ENCODE data around the gene NRXN3.

DNA sequence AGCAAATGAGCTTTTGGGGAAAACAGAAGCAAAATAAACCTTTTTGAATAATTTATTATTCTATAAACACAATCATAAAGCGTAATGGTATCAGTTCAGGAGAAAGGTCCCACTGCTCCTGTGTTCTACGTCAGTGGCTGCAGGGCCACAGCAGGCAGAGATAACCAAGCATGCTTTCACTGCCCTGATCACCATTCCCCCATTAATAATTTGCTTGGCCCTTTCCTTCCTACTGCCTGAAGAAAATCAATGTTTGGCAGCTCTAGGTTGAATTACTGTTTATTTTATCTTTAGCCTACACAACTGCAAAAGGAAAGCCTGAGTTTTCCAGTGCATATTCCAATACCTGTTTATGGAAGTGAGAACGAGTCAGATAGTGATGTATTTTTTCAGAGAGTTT is 1671.3 kb downstream of the NRXN3 start:
- TF ChIP-seq, protein P1, sequence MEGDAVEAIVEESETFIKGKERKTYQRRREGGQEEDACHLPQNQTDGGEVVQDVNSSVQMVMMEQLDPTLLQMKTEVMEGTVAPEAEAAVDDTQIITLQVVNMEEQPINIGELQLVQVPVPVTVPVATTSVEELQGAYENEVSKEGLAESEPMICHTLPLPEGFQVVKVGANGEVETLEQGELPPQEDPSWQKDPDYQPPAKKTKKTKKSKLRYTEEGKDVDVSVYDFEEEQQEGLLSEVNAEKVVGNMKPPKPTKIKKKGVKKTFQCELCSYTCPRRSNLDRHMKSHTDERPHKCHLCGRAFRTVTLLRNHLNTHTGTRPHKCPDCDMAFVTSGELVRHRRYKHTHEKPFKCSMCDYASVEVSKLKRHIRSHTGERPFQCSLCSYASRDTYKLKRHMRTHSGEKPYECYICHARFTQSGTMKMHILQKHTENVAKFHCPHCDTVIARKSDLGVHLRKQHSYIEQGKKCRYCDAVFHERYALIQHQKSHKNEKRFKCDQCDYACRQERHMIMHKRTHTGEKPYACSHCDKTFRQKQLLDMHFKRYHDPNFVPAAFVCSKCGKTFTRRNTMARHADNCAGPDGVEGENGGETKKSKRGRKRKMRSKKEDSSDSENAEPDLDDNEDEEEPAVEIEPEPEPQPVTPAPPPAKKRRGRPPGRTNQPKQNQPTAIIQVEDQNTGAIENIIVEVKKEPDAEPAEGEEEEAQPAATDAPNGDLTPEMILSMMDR (IDR thresholded peaks at IDR 0.05; ENCODE audit: low read length), result no peak
- TF ChIP-seq EZH2 (IDR thresholded peaks at IDR 0.05; ENCODE audit: borderline replicate concordance, low read length), result no peak

Measured in OCI-LY1 (cell line).